Keratinocyte (primary cell): Measurements from ENCODE around the gene CKMT2. TPM values are rescaled to one million over a fixed set of nuclear protein-coding genes. Genes with fewer than 3 reads are reported as not detected.

Experiments used
- DNase-seq: peaks from one replicate; pipeline ENCODE4 v3.0.0-alpha.2; 2011; ENCODE audit warnings: low read depth, missing footprints, low spot score
- FAIRE-seq: peaks from 2 replicates; lab custom pipeline; 2011; peaks lifted over from hg19 to GRCh38; lab: Jason Lieb, UNC
- H2AFZ ChIP-seq: 2 replicates; pipeline ENCODE4 v1.6.0; 2012; ENCODE audit warnings: low read length, control low read depth, inconsistent platforms; ENCODE audit not compliant: control insufficient read depth
- H3K27ac ChIP-seq: 2 replicates; pipeline ENCODE4 v1.5.1; 2011; ENCODE audit warnings: low read length; ENCODE audit not compliant: control insufficient read depth, insufficient read depth
- H3K27me3 ChIP-seq: 3 replicates; pipeline ENCODE4 v1.6.0; 2011; ENCODE audit warnings: low read length; ENCODE audit not compliant: control insufficient read depth, insufficient read depth; ENCODE audit errors: extremely low read depth
- H3K36me3 ChIP-seq, 2 experiments: 2 replicates in 1 of 2; 3 replicates in 1 of 2; pipeline ENCODE4 v1.5.1; 2011; ENCODE audit warnings: low read length in 2 of 2, mild to moderate bottlenecking in 1 of 2; ENCODE audit not compliant: control insufficient read depth in 2 of 2, insufficient read depth in 2 of 2; ENCODE audit errors: extremely low read depth in 1 of 2
- H3K4me1 ChIP-seq: 3 replicates; pipeline ENCODE4 v1.5.1; 2011; ENCODE audit warnings: low read length; ENCODE audit not compliant: control insufficient read depth, insufficient read depth; ENCODE audit errors: extremely low read depth
- H3K4me2 ChIP-seq: 3 replicates; pipeline ENCODE4 v1.6.0; 2011; ENCODE audit warnings: low read depth, low read length; ENCODE audit not compliant: control insufficient read depth, insufficient read depth; ENCODE audit errors: extremely low read depth
- H3K4me3 ChIP-seq, 3 experiments: fragments of 200-600 bp in 1 of 3; sonication (generic) in 1 of 3; 2 replicates in 2 of 3; 3 replicates in 1 of 3; pipeline ENCODE4 v1.5.1; 2011 to 2016; ENCODE audit warnings: low read length in 3 of 3, mild to moderate bottlenecking in 3 of 3, control low read depth in 2 of 3, inconsistent platforms in 1 of 3, low read depth in 1 of 3, mixed read lengths in 1 of 3, mixed run types in 1 of 3, moderate library complexity in 1 of 3; ENCODE audit not compliant: control insufficient read depth in 2 of 3, insufficient read depth in 2 of 3; ENCODE audit errors: extremely low read depth in 1 of 3
- H3K79me2 ChIP-seq: 2 replicates; pipeline ENCODE4 v1.6.0; 2012; ENCODE audit warnings: low read length; ENCODE audit not compliant: control insufficient read depth, insufficient read depth
- H3K9ac ChIP-seq: 3 replicates; pipeline ENCODE4 v1.6.0; 2011; ENCODE audit warnings: low read length; ENCODE audit not compliant: control insufficient read depth, insufficient read depth; ENCODE audit errors: extremely low read depth
- H3K9me1 ChIP-seq: 3 replicates; pipeline ENCODE4 v1.6.0; 2011; ENCODE audit warnings: low read length; ENCODE audit not compliant: control insufficient read depth, insufficient read depth; ENCODE audit errors: extremely low read depth
- H3K9me3 ChIP-seq: 2 replicates; pipeline ENCODE4 v1.5.1; 2012; ENCODE audit warnings: low read depth, low read length; ENCODE audit not compliant: control insufficient read depth
- H4K20me1 ChIP-seq: 3 replicates; pipeline ENCODE4 v1.6.0; 2011; ENCODE audit warnings: low read length; ENCODE audit not compliant: control insufficient read depth, insufficient read depth; ENCODE audit errors: extremely low read depth
- EZH2 ChIP-seq: IDR thresholded peaks from one replicate; pipeline ENCODE4 v1.6.1; 2012; ENCODE audit warnings: inconsistent platforms, mild to moderate bottlenecking, low read length, moderate library complexity
- dilution Hi-C: fragments of 300-500 bp; cut with MboI; formaldehyde crosslinking; loops from one replicate; pipeline ENCODE4 v1.7.0; 2020; ENCODE audit warnings: low sequenced_read_pairs; ENCODE audit not compliant: extremely low pct_ligation_motif_present
- polyA minus RNA-seq, 3 experiments: library from RNA; depleted of rRNA, polyadenylated mRNA; stranded (reverse); fragments of >200 nt; gene quantifications; 1 replicate in 1 of 3; 2 replicates in 1 of 3; 3 replicates in 1 of 3; pipeline ENCODE4 v1.2.3, GENCODE V29; 2011
- polyA plus RNA-seq, 5 experiments: library from polyadenylated mRNA; depleted of rRNA in 3 of 5; stranded (reverse) in 3 of 5; stranded (forward) in 1 of 5; unstranded in 1 of 5; fragments of >200 nt; gene quantifications; 1 replicate in 1 of 5; 2 replicates in 3 of 5; 3 replicates in 1 of 5; pipeline versions ENCODE4 v1.2.1 to v1.2.3, GENCODE V29; 2011 to 2012; ENCODE audit warnings: missing spikeins in 2 of 5, low read depth in 1 of 5, low replicate concordance in 1 of 5
- TF ChIP-seq, protein P1 (sequence below), 3 experiments: IDR thresholded peaks in 1 of 3; conservative IDR thresholded peaks in 1 of 3; optimal IDR thresholded peaks in 1 of 3; 2 replicates in 2 of 3; 3 replicates in 1 of 3; pipeline versions ENCODE3 to v1.5.1; 2011; ENCODE audit warnings: low read length in 3 of 3, mild to moderate bottlenecking in 3 of 3, moderate library complexity in 2 of 3, control low read depth in 1 of 3, inconsistent platforms in 1 of 3; ENCODE audit not compliant: insufficient read depth in 2 of 3; ENCODE audit errors: extremely low read depth in 1 of 3

The CKMT2 gene
- polyA plus RNA-seq (not detected in 3 replicates), polyA minus RNA-seq (not detected in 3 replicates)
- not detected for polyA plus RNA-seq (2011; ENCODE audit: low read depth)
- not detected in 2 replicates for polyA plus RNA-seq (2011; cell fraction: cytosol; rRNA removed)
- polyA plus RNA-seq (2011; cell fraction: nucleus; rRNA removed) = not detected in 2 replicates
- polyA plus RNA-seq (2012; ENCODE audit: low replicate concordance) = 0.25 TPM in 1 of 2 replicates, not detected in the other
- polyA minus RNA-seq (2011; cell fraction: cytosol; rRNA and poly(A)+ RNA removed) = not detected
- not detected in 2 replicates for polyA minus RNA-seq (2011; cell fraction: nucleus; rRNA and poly(A)+ RNA removed)

DNA sequence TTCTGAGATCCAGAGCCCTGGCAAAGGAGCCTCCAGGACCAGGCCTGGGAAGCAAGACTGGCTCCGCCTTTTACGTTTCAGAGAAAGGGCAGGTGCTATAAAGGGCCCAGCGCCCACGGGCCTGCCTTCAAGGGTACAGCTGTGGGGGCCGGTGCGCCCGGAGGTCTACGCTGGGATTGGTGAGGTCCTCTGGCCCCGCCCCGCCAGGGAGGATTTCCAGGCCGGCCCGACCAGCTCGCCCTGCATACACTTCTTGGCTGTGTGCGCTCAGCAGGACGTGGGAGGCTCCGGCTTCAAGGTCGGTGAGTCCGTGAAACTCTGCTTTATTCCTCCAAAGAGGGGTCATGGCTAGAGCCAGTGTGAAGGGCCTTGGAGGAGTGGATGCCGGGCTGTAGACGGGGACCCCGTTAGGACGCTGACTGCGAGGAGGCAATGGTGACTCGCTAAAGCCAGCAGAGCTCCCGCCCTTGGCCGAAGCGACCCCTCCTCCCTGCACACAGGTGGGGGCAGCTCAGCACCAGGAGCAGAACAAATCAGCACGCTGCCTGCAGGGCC, at the start of gene CKMT2:
Gene CKMT2 (plus strand): TSS at position 243 of the 555 bp plus-strand sequence. CDS start 17,811 bp downstream, outside the sequence.
- Histone ChIP-seq H3K9ac (no peak within 1 kb of the TSS), H3K4me2 (no peak within 1 kb of the TSS), H3K4me3 (no peak within 1 kb of the TSS), H3K9me1 (no peaks in the 10 kb centered on the region), H4K20me1 (no peaks in the 10 kb centered on the region), H2AFZ (no peak within 1 kb of the TSS), H3K4me1 (no peaks in the 10 kb centered on the region), H3K27ac (no peak within 1 kb of the TSS), H3K9me3 (no peaks in the 10 kb centered on the region), H3K27me3 (no peaks in the 10 kb centered on the region), H3K36me3 (no peaks in the 10 kb centered on the region), H3K79me2 (no peaks in the 10 kb centered on the region)
- dilution Hi-C loops = no loop called here
- DNase-seq = no peak
- TF ChIP-seq, protein P1, sequence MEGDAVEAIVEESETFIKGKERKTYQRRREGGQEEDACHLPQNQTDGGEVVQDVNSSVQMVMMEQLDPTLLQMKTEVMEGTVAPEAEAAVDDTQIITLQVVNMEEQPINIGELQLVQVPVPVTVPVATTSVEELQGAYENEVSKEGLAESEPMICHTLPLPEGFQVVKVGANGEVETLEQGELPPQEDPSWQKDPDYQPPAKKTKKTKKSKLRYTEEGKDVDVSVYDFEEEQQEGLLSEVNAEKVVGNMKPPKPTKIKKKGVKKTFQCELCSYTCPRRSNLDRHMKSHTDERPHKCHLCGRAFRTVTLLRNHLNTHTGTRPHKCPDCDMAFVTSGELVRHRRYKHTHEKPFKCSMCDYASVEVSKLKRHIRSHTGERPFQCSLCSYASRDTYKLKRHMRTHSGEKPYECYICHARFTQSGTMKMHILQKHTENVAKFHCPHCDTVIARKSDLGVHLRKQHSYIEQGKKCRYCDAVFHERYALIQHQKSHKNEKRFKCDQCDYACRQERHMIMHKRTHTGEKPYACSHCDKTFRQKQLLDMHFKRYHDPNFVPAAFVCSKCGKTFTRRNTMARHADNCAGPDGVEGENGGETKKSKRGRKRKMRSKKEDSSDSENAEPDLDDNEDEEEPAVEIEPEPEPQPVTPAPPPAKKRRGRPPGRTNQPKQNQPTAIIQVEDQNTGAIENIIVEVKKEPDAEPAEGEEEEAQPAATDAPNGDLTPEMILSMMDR (optimal IDR thresholded peaks at IDR 0.05 in 1 of 3, IDR thresholded peaks at IDR 0.05 in 1 of 3, conservative IDR thresholded peaks at IDR 0.05 in 1 of 3; ENCODE audit: extremely low read depth in 1 of 3, insufficient read depth in 2 of 3, low read length in 3 of 3) = no peak
- TF ChIP-seq EZH2 = no peak
- FAIRE-seq = no peak

DNA sequence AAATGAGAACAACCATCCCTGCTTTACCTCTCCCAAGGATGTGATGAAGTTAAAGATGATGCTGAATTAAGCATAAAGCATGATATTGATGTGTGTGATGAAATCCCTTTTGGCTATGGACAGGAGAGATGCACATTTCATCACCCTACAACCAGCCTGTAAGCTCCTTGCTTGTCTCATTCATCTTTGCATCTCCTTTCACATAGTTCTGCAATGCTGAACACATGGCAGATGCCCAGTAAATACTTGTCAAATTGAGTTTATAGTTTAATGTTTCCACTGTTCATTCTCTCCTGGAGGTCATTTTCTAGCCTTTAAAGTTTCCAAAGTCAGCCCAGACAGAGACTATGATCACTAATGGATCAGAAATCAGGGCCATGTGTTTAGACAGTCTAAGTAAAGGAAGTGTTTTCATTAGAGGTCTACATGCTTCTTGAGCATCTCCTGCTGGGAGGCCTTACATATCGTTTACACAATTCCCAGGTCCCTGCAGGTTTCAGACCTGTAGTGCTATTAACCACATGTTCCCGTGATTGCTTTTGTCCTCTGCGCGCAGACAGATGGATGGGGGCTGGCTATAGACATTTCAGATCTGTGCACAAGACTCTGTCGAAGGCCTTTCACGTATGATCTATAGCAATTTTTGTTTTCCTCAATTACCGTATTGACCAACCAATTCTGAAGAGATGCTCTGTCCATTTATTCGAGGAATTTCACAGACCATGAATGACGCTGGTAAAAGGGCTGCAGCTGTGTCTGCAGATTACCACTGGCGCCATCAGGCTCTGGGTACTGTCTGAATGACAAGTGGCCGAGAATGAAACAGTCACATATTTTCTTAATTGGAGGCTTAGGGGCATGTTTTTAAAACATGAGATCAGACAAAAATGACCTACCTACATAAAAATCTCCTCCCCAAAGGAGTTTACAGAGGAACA, 49.0 kb upstream of the CKMT2 start:
- Histone ChIP-seq H3K36me3 (no peaks in the 10 kb centered on the region), H3K79me2 (no peaks in the 10 kb centered on the region), H3K27ac (no peak overlapping the region), H3K4me2 (no peak overlapping the region), H3K9me1 (no peaks in the 10 kb centered on the region), H2AFZ (no peak overlapping the region), H3K27me3 (no peaks in the 10 kb centered on the region), H3K9ac (no peak overlapping the region), H4K20me1 (no peaks in the 10 kb centered on the region), H3K4me3 (no peak overlapping the region), H3K4me1 (peaks cover 7% of the 10 kb centered on the region), H3K9me3 (no peaks in the 10 kb centered on the region)
- DNase-seq (no peak), FAIRE-seq (no peak)
- TF ChIP-seq EZH2 = no peak
- TF ChIP-seq, protein P1 (optimal IDR thresholded peaks at IDR 0.05 in 1 of 3, IDR thresholded peaks at IDR 0.05 in 1 of 3, conservative IDR thresholded peaks at IDR 0.05 in 1 of 3; ENCODE audit: extremely low read depth in 1 of 3, insufficient read depth in 2 of 3, low read length in 3 of 3) = no peak
- dilution Hi-C loops = no loop called here
